H9 (cell line): ENCODE results near the gene PPM1M. TPM values are rescaled to one million over a fixed set of nuclear protein-coding genes. Genes with fewer than 3 reads are reported as not detected.

Experiments used
- DNase-seq: peaks from one replicate; pipeline ENCODE4 v3.0.0-alpha.2; 2017
- H2AFZ ChIP-seq: one replicate; pipeline ENCODE4 v1.6.1; 2013; ENCODE audit warnings: mild to moderate bottlenecking, low read length, control low read depth, moderate library complexity
- H2AK5ac ChIP-seq: 2 replicates; pipeline ENCODE4 v1.6.1; 2013; ENCODE audit warnings: low read length, control low read depth, mixed read lengths; ENCODE audit not compliant: insufficient read length
- H2BK120ac ChIP-seq: one replicate; pipeline ENCODE4 v1.6.1; 2013; ENCODE audit warnings: low read depth, mild to moderate bottlenecking, low read length, control low read depth, inconsistent platforms; ENCODE audit not compliant: poor library complexity, severe bottlenecking
- H2BK12ac ChIP-seq: 2 replicates; pipeline ENCODE4 v1.6.1; 2013; ENCODE audit warnings: low read length, control low read depth, mixed read lengths, low read depth; ENCODE audit not compliant: insufficient read length
- H2BK15ac ChIP-seq: 2 replicates; pipeline ENCODE4 v1.6.1; 2013; ENCODE audit warnings: low read depth, low read length, control low read depth
- H2BK20ac ChIP-seq: one replicate; pipeline ENCODE4 v1.6.1; 2013; ENCODE audit warnings: low read depth, mild to moderate bottlenecking, low read length, control low read depth, inconsistent platforms; ENCODE audit not compliant: poor library complexity, severe bottlenecking
- H2BK5ac ChIP-seq: 2 replicates; pipeline ENCODE4 v1.6.1; 2013; ENCODE audit warnings: low read length, control low read depth, mixed read lengths; ENCODE audit not compliant: insufficient read length
- H3K14ac ChIP-seq: 2 replicates; pipeline ENCODE4 v1.6.1; 2013; ENCODE audit warnings: low read length, control low read depth; ENCODE audit not compliant: insufficient read depth
- H3K18ac ChIP-seq: 2 replicates; pipeline ENCODE4 v1.6.1; 2013; ENCODE audit warnings: low read depth, mild to moderate bottlenecking, mixed read lengths, low read length, control low read depth; ENCODE audit not compliant: insufficient read length
- H3K23ac ChIP-seq: 2 replicates; pipeline ENCODE4 v1.6.1; 2013; ENCODE audit warnings: low read length, control low read depth, mixed read lengths, low read depth; ENCODE audit not compliant: insufficient read length
- H3K23me2 ChIP-seq: 2 replicates; pipeline ENCODE4 v1.6.1; 2013; ENCODE audit warnings: low read depth, mild to moderate bottlenecking, mixed read lengths, low read length, control low read depth; ENCODE audit not compliant: insufficient read length, poor library complexity, severe bottlenecking
- H3K27ac ChIP-seq: 2 replicates; pipeline ENCODE4 v1.5.1; 2013; ENCODE audit warnings: low read length, control low read depth, mixed read lengths, low read depth; ENCODE audit not compliant: insufficient read length
- H3K27me3 ChIP-seq: 2 replicates; pipeline ENCODE4 v1.6.1; 2013; ENCODE audit warnings: low read length, control low read depth, inconsistent platforms; ENCODE audit not compliant: insufficient read depth
- H3K4ac ChIP-seq: 2 replicates; pipeline ENCODE4 v1.6.1; 2013; ENCODE audit warnings: low read depth, mild to moderate bottlenecking, control low read depth, inconsistent platforms, low read length, moderate library complexity
- H3K4me1 ChIP-seq: 2 replicates; pipeline ENCODE4 v1.6.1; 2013; ENCODE audit warnings: low read length, control low read depth, inconsistent platforms; ENCODE audit not compliant: insufficient read depth
- H3K4me2 ChIP-seq: 2 replicates; pipeline ENCODE4 v1.6.1; 2013; ENCODE audit warnings: low read length, control low read depth, mixed read lengths; ENCODE audit not compliant: insufficient read length, insufficient read depth
- H3K56ac ChIP-seq: 2 replicates; pipeline ENCODE4 v1.6.1; 2013; ENCODE audit warnings: low read depth, mild to moderate bottlenecking, mixed read lengths, low read length, control low read depth; ENCODE audit not compliant: insufficient read length
- H3K79me1 ChIP-seq: 2 replicates; pipeline ENCODE4 v1.6.1; 2013; ENCODE audit warnings: low read depth, mild to moderate bottlenecking, moderate library complexity, low read length, control low read depth, inconsistent platforms; ENCODE audit not compliant: insufficient read depth, poor library complexity, severe bottlenecking
- H3K79me2 ChIP-seq: 2 replicates; pipeline ENCODE4 v1.6.1; 2013; ENCODE audit warnings: low read length, control low read depth, inconsistent platforms; ENCODE audit not compliant: insufficient read depth
- H3K9ac ChIP-seq: 2 replicates; pipeline ENCODE4 v1.6.1; 2013; ENCODE audit warnings: low read length, control low read depth, mixed read lengths; ENCODE audit not compliant: insufficient read length; ENCODE audit errors: extremely low read depth
- H3K9me3 ChIP-seq: one replicate; pipeline ENCODE4 v1.6.1; 2013; ENCODE audit warnings: low read depth, low read length, inconsistent platforms; ENCODE audit not compliant: control insufficient read depth
- H3T11ph ChIP-seq: one replicate; pipeline ENCODE4 v1.6.1; 2013; ENCODE audit warnings: mild to moderate bottlenecking, low read length, control low read depth, inconsistent platforms
- H4K20me1 ChIP-seq: one replicate; pipeline ENCODE4 v1.6.1; 2013; ENCODE audit not compliant: control insufficient read depth, insufficient read length, insufficient read depth
- H4K5ac ChIP-seq: 2 replicates; pipeline ENCODE4 v1.6.1; 2013; ENCODE audit warnings: low read depth, mild to moderate bottlenecking, mixed read lengths, low read length, control low read depth; ENCODE audit not compliant: insufficient read length
- H4K8ac ChIP-seq: replicated peaks from 2 replicates; pipeline ENCODE4 v1.6.1; 2013; ENCODE audit warnings: low read length, control low read depth, mixed read lengths, low read depth; ENCODE audit not compliant: insufficient read length
- H4K91ac ChIP-seq: 2 replicates; pipeline ENCODE4 v1.6.1; 2013; ENCODE audit warnings: low read depth, mild to moderate bottlenecking, moderate library complexity, mixed read lengths, low read length, control low read depth; ENCODE audit not compliant: insufficient read length
- H3K27ac Mint-ChIP-seq, 3 experiments: 2 replicates in 2 of 3; 3 replicates in 1 of 3; pipeline ENCODE4 v1.8.0; 2020 to 2021; ENCODE audit warnings: mixed read lengths in 3 of 3, mild to moderate bottlenecking in 1 of 3, moderate library complexity in 1 of 3
- H3K27me3 Mint-ChIP-seq: 2 replicates; pipeline ENCODE4 v1.8.0; 2021; ENCODE audit warnings: low read depth, mild to moderate bottlenecking, moderate library complexity, mixed read lengths
- H3K36me3 Mint-ChIP-seq, 3 experiments: 2 replicates in 2 of 3; 3 replicates in 1 of 3; pipeline ENCODE4 v1.8.0; 2020 to 2021; ENCODE audit warnings: low read depth in 3 of 3, mixed read lengths in 3 of 3; ENCODE audit not compliant: insufficient read depth in 1 of 3
- H3K4me1 Mint-ChIP-seq, 2 experiments: 2 replicates each; pipeline ENCODE4 v1.8.0; 2020; ENCODE audit warnings: mixed read lengths in 2 of 2
- H3K4me3 Mint-ChIP-seq, 2 experiments: 2 replicates in 1 of 2; 3 replicates in 1 of 2; pipeline ENCODE4 v1.8.0; 2020 to 2021; ENCODE audit warnings: mild to moderate bottlenecking in 2 of 2, mixed read lengths in 2 of 2, moderate library complexity in 1 of 2
- H3K9me3 Mint-ChIP-seq, 2 experiments: 2 replicates in 1 of 2; 3 replicates in 1 of 2; pipeline ENCODE4 v1.8.0; 2020; ENCODE audit warnings: mild to moderate bottlenecking in 2 of 2, mixed read lengths in 2 of 2, moderate library complexity in 1 of 2
- WGBS: extraction: QIAGEN DNeasy Blood & Tissue Kit; methylation state at CpG from one replicate; pipeline ENCODE4 v1.1.7; 2013; ENCODE audit warnings: missing lambda C conversion rate, low lambda C conversion rate, mixed read lengths; ENCODE audit not compliant: insufficient read length; ENCODE audit errors: extremely low coverage; 5-methylcytosine and 5-hydroxymethylcytosine counted together
- total RNA-seq: library from RNA; stranded (reverse); gene quantifications from 2 replicates; pipeline ENCODE4 v1.2.1, GENCODE V29; 2021
- TF ChIP-seq, protein P1 (sequence below): fragments of 200-600 bp; sonication (generic); conservative IDR thresholded peaks from 3 replicates; pipeline ENCODE4 v1.8.0; 2021; ENCODE audit warnings: antibody characterized with exemption, mild to moderate bottlenecking

PPM1M gene
- total RNA-seq, 1 experiment from 2014 or later = 7.4 TPM

DNA sequence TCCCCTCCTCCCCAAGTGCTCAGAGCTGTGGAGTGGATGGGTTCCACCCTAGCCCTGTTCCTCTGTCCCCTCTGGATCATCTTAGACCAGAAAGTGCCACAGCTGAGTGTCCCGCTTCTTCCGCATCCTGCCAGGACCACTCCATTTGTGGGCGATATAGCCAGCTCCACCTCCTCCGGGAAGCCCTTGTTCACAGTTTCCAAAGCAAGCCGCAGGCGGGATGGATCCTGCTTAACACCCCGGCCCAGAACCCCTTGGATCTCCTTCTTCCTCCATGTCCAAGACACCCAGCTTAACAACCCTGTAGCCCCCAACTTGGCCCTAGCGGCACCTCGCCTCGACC lies 48.1 kb upstream of the PPM1M start:
- no peak overlapping the region for H4K5ac ChIP-seq
- H2BK15ac ChIP-seq = no peak overlapping the region
- WGBS = no CpG with 5 or more reads among the region's 10 CpGs
- no peak overlapping the region for H4K91ac ChIP-seq
- Mint-ChIP-seq H3K9me3 (no peaks in the 10 kb centered on the region), H3K4me1 (peaks cover 16 to 17% of the 10 kb centered on the region in 2 experiments), H3K27ac (peak overlapping the region in 1 of 3 experiments; percentile 94; a peak in 3 of 7 replicates), H3K4me3 (peak overlapping the region; percentile 98 to 99), H3K36me3 (peaks cover 12 to 32% (median 27%) of the 10 kb centered on the region in 3 experiments; a peak in 6 of 7 replicates), H3K27me3 (peaks cover 10% of the 10 kb centered on the region)
- H3K9ac ChIP-seq = no peak overlapping the region
- H2AFZ ChIP-seq = no peak overlapping the region
- no peaks in the 10 kb centered on the region for H3K9me3 ChIP-seq
- no peak overlapping the region for H2BK20ac ChIP-seq
- H4K8ac ChIP-seq = no peak overlapping the region
- H3K14ac ChIP-seq = 0 out of 2 replicates have a peak overlapping the region, but pooled peaks have one; percentile 28
- H3K27me3 ChIP-seq = no peaks in the 10 kb centered on the region; the same call in 1 of the 2 replicates
- no peaks in the 10 kb centered on the region for H3K79me2 ChIP-seq
- H2BK5ac ChIP-seq = no peak overlapping the region
- H2AK5ac ChIP-seq = no peak overlapping the region
- H3K18ac ChIP-seq = peak overlapping the region; percentile 16
- no peak for DNase-seq
- no peak overlapping the region for H3K4ac ChIP-seq
- H3K27ac ChIP-seq = no peak overlapping the region
- peaks cover 7% of the 10 kb centered on the region for H3K23me2 ChIP-seq
- H3T11ph ChIP-seq = no peak overlapping the region
- H2BK120ac ChIP-seq = no peak overlapping the region
- H3K23ac ChIP-seq = no peak overlapping the region
- TF ChIP-seq, protein P1, sequence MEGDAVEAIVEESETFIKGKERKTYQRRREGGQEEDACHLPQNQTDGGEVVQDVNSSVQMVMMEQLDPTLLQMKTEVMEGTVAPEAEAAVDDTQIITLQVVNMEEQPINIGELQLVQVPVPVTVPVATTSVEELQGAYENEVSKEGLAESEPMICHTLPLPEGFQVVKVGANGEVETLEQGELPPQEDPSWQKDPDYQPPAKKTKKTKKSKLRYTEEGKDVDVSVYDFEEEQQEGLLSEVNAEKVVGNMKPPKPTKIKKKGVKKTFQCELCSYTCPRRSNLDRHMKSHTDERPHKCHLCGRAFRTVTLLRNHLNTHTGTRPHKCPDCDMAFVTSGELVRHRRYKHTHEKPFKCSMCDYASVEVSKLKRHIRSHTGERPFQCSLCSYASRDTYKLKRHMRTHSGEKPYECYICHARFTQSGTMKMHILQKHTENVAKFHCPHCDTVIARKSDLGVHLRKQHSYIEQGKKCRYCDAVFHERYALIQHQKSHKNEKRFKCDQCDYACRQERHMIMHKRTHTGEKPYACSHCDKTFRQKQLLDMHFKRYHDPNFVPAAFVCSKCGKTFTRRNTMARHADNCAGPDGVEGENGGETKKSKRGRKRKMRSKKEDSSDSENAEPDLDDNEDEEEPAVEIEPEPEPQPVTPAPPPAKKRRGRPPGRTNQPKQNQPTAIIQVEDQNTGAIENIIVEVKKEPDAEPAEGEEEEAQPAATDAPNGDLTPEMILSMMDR = no peak
- no peak overlapping the region for H3K56ac ChIP-seq
- H3K79me1 ChIP-seq = no peaks in the 10 kb centered on the region
- H4K20me1 ChIP-seq = no peaks in the 10 kb centered on the region
- H3K4me1 ChIP-seq = no peaks in the 10 kb centered on the region
- peak overlapping the region; percentile 82 for H3K4me2 ChIP-seq
- H2BK12ac ChIP-seq = no peak overlapping the region
